Heart right ventricle (tissue), 16 donors: Measurements from ENCODE around the gene UTP15. TPM values are rescaled to one million over a fixed set of nuclear protein-coding genes. Genes with fewer than 3 reads are reported as not detected.

Source experiments
- ATAC-seq, 8 donors: fragments of 200-7000 bp; cut with Tn5 transposase; one replicate each; pipeline ENCODE4 v1.9.1; 2020; ENCODE audit warnings: mild to moderate bottlenecking in 8 of 8, moderate library complexity in 8 of 8, moderate number of reproducible peaks in 1 of 8
- DNase-seq, 2 donors: peaks; one replicate each; pipeline ENCODE4 v3.0.0-alpha.2; 2020
- H3K27ac ChIP-seq, 10 donors: fragments of 200-600 bp; sonication (generic) in 2 of 10; one replicate each; pipeline versions ENCODE4 v1.5.0 to v1.8.0; 2020 to 2022; ENCODE audit warnings: mild to moderate bottlenecking in 3 of 10
- H3K27me3 ChIP-seq, 7 donors: fragments of 200-600 bp; one replicate each; pipeline ENCODE4 v1.8.0; 2021 to 2022; ENCODE audit warnings: mild to moderate bottlenecking in 2 of 7
- H3K36me3 ChIP-seq, 9 donors: fragments of 200-600 bp; sonication (generic) in 1 of 9; one replicate each; pipeline versions ENCODE4 v1.5.0 to v1.8.0; 2020 to 2022; ENCODE audit warnings: mild to moderate bottlenecking in 2 of 9
- H3K4me1 ChIP-seq, 9 donors: fragments of 200-600 bp; sonication (generic) in 1 of 9; one replicate each; pipeline versions ENCODE4 v1.5.0 to v1.8.0; 2020 to 2022; ENCODE audit warnings: mild to moderate bottlenecking in 4 of 9
- H3K4me3 ChIP-seq, 10 donors: fragments of 200-600 bp; sonication (generic) in 2 of 10; one replicate each; pipeline versions ENCODE4 v1.5.0 to v1.8.0; 2020 to 2022; ENCODE audit warnings: mild to moderate bottlenecking in 7 of 10, moderate library complexity in 2 of 10
- H3K9me3 ChIP-seq, 11 donors: fragments of 200-600 bp in 10 of 11; sonication (generic) in 2 of 11; one replicate each; pipeline versions ENCODE4 v1.5.0 to v1.8.0; 2013 to 2022; ENCODE audit warnings: mild to moderate bottlenecking in 2 of 11, control low read depth in 1 of 11, moderate library complexity in 1 of 11
- CTCF ChIP-seq, 9 donors: fragments of 200-600 bp; sonication (generic) in 2 of 9; IDR thresholded peaks; one replicate each; pipeline versions ENCODE4 v1.5.0 to v1.8.0; 2021 to 2022; ENCODE audit warnings: antibody characterized with exemption in 9 of 9, mild to moderate bottlenecking in 5 of 9, moderate library complexity in 1 of 9
- WGBS, 2 donors: extraction: QIAGEN DNeasy Blood & Tissue Kit; methylation state at CpG; one replicate each; pipeline ENCODE4 v1.1.7; 2013; ENCODE audit warnings: inconsistent platforms in 1 of 2; 5-methylcytosine and 5-hydroxymethylcytosine counted together
- intact Hi-C, 10 donors: fragments of 100-400 bp; cut with DNase I; formaldehyde crosslinking; loops; one replicate each; pipeline versions ENCODE4 v1.11.1 to v1.14.2; 2022
- polyA plus RNA-seq, 2 donors: library from polyadenylated mRNA; stranded (reverse); fragments of 200-250 nt; gene quantifications; one replicate each; pipeline ENCODE4 v1.2.3, GENCODE V29; 2013
- total RNA-seq, 10 donors: library from RNA; stranded (reverse); fragmentation: NEBNext Ultra II Directional in 3 of 10; extraction: Animal tissue kit (Norgen Biotek cat#: 25700) in 3 of 10; gene quantifications; one replicate each; pipeline versions ENCODE4 v1.2.1 to v1.2.4, GENCODE V29; 2021 to 2023
- donor health status: Arrhythmogenic right ventricular cardiomyopathy.
- donor health status: ischemic (EF 13 %, LVEDD 7.1; RV severe dilation, severe dysfunction).
- donor health status: healthy with polysubstance abuse.
- donor health status: DM: no; HTN: yes; CAD: no.
- donor health status: DM: no; HTN: no; CAD: no.
- donor health status: ischemic (EF 25% LVEDD 6.9; RV normal size, moderate dysfunction).
- donor health status: ischemic (EF 25% LVEDD 5.7; RV mildly dilated, moderate dysfunction).
- donor health status: healthy.
- donor health status: DM: yes; HTN: yes; CAD: no.
- donor health status: Ischemic cardiomyopathy.
- donor health status: ischemic (EF 35%, LVEDD 5.7; RV mildly dilated, moderate dysfunction).
- donor health status: nonischemic (EF 11% LVEDD 7.7; RV severe dilation, severe dysfunction).
- donor health status: DM: yes; HTN: yes; CAD: no.
- donor health status: PGD.
- donor health status: ischemic (EF 29% LVEDD 5.4; RV normal size, mild dysfunction).
- donor health status: nonischemic (EF 23%, LVEDD 6.1; RV moderate dilation, normal function).

The UTP15 gene
- total and polyA plus RNA-seq, 12 donors = 2.6 to 15.0 (median 10.2) TPM

GRCh38 chr5:73539730-73540129 lies 25.8 kb upstream of the UTP15 start:
- H3K27ac ChIP-seq = no peak overlapping the region
- DNase-seq (no peak), ATAC-seq (no peak)
- 70 to 74% methylated on average over 2 of the region's 2 CpGs for WGBS, 2 donors
- TF ChIP-seq CTCF (IDR thresholded peaks at IDR 0.05) = no peak
- H3K4me1 ChIP-seq = peaks cover 0 to 5% (median 0%) of the 10 kb centered on the region in 9 donors
- no peak overlapping the region for H3K4me3 ChIP-seq
- no peaks in the 10 kb centered on the region for H3K36me3 ChIP-seq
- H3K9me3 ChIP-seq = no peaks in the 10 kb centered on the region
- peaks cover 0 to 17% (median 5%) of the 10 kb centered on the region in 7 donors for H3K27me3 ChIP-seq
- intact Hi-C loops = loop anchor here in 2 of 10 donors (5.0 to 10.0 kb wide), 2 partner anchors 322 to 455 kb away; no protein-coding TSS in a partner anchor

- no peak overlapping the region for H3K4me3 ChIP-seq
- whole genome bisulfite sequencing, 2 donors = 50 to 53% methylated on average over 3 of the region's 3 CpGs
- ATAC-seq (no peak), DNase-seq (no peak)
- no peaks in the 10 kb centered on the region for H3K36me3 ChIP-seq
- no peak overlapping the region for H3K27ac ChIP-seq
- H3K9me3 ChIP-seq = no peaks in the 10 kb centered on the region
- H3K4me1 ChIP-seq = peaks cover 0 to 7% (median 0%) of the 10 kb centered on the region in 9 donors
- intact Hi-C loops = no loop called here
- peaks cover 0 to 17% (median 5%) of the 10 kb centered on the region in 7 donors for H3K27me3 ChIP-seq
- TF ChIP-seq CTCF (IDR thresholded peaks at IDR 0.05) = no peak
Observed at GRCh38 chr5:73540192-73540591, 25.4 kb upstream of the UTP15 start.

GRCh38 chr5:73542020-73542419 lies 23.5 kb upstream of the UTP15 start:
- Histone ChIP-seq H3K36me3 (no peaks in the 10 kb centered on the region), H3K9me3 (no peaks in the 10 kb centered on the region), H3K4me1 (peaks cover 0 to 7% (median 0%) of the 10 kb centered on the region in 9 donors), H3K27me3 (peaks cover 0 to 17% (median 5%) of the 10 kb centered on the region in 7 donors), H3K27ac (no peak overlapping the region), H3K4me3 (no peak overlapping the region)
- WGBS, 2 donors = 63 to 65% methylated on average over 4 of the region's 4 CpGs
- ATAC-seq (no peak), DNase-seq (no peak)
- intact Hi-C loops = no loop called here
- no peak for TF ChIP-seq CTCF (IDR thresholded peaks at IDR 0.05)

GRCh38 chr5:73544429-73545402 lies 20.8 kb upstream of the UTP15 start:
- DNase-seq (no peak), ATAC-seq (peak in 5 of 8 donors; percentile 34 to 92 (median 63))
- no peak overlapping the region for H3K27ac ChIP-seq
- 62% methylated on average over 9 of the region's 9 CpGs for WGBS, 2 donors
- no peak for TF ChIP-seq CTCF (IDR thresholded peaks at IDR 0.05)
- peaks cover 0 to 7% (median 0%) of the 10 kb centered on the region in 9 donors for H3K4me1 ChIP-seq
- no peaks in the 10 kb centered on the region for H3K9me3 ChIP-seq
- peaks cover 0 to 10% (median 5%) of the 10 kb centered on the region in 7 donors for H3K27me3 ChIP-seq
- no peaks in the 10 kb centered on the region for H3K36me3 ChIP-seq
- intact Hi-C loops = no loop called here
- H3K4me3 ChIP-seq = no peak overlapping the region
